ENCODE data around the gene CHML. TPM values are rescaled to one million over a fixed set of nuclear protein-coding genes. Genes with fewer than 3 reads are reported as not detected.

CHML gene
- total RNA-seq, 2 experiments from 2014 or later = 12.5 to 13.8 TPM

DNA sequence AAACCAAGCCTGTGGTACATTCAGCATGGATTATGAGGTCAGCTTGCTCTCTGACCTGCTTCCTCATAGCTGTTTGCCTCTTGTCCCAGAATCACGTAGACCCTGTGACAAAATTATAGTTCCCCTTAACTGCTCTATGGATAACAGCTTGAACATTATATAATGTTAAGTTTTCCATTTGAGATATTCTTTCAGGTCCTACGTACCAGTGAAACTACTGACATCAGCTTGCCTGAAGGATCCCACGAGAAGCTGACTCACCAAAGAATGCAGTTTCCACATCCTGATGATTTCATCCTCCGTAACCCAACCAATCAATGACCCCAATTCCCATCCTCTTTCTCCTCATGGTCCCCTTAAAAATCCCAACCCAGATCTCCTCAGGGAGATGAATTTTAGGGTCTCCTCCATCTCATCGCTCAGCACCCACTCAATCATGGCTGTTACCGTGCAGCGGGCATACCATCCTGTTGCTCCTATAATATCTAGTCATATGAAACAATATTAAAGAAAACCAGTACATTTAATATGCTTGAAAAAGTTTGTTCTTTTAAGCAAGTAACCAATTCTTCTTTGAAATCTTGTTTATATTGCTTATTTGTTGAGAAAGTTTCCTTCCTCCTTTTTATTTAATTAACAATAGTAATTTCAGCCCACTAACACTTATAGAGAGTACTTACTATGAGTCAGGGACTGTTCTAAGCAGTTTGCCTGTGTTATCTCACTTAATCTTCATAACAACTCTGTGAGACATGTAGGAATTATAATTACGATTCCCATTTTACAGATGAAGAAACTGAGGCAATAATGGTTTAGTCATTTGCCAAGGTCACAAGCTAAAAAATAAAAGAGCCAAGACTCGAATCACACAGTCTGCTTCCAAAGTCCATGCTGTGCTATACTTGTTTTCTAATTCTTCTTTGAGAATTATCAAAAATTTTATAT, 27.4 kb downstream of the CHML start:
- intact Hi-C loops (cut with micrococcal nuclease) = loop anchor here (1.0 kb wide), 1 partner anchor 62 kb away; no protein-coding TSS in a partner anchor
- Mint-ChIP-seq H3K4me3 (no peak overlapping the region), H3K27ac (no peak overlapping the region), H3K4me1 (ENCODE audit: low read depth) (peaks cover 16% of the 10 kb centered on the region), H3K36me3 (no peaks in the 10 kb centered on the region), H3K27me3 (no peaks in the 10 kb centered on the region), H3K9me3 (no peaks in the 10 kb centered on the region)
- POLR2A ChIA-PET = no interaction called here
- CTCF ChIA-PET = interaction anchor here (0.6 to 4.7 kb wide), 17 partner anchors 8 to 404 kb away, joined by 3 to 64 read pairs (median 7); partner anchors contain the start of genes EXO1, FH and MAP1LC3C
- no peak for DNase-seq

DNA sequence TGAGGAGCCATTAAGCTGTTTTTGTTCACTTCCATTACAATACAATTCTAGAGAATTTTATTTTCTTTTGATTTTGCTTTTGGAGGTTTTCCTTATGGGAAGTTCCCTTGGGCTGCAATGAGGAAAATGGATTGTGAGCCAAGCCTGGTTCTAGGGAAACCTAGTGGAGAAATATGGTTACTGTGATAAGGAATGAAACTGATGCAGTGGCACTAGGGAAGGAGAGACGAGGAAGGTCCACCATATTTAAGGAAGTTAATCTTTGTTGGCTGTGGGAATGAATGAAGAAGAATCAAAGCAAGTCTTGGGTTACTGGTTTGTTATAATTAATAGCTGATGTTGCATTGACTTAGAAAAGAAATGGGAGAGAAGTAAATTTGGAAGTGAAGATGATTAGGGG, 28.4 kb downstream of the CHML start:
- Mint-ChIP-seq H3K27me3 (no peaks in the 10 kb centered on the region), H3K4me3 (no peak overlapping the region), H3K27ac (no peak overlapping the region), H3K4me1 (ENCODE audit: low read depth) (peaks cover 11% of the 10 kb centered on the region), H3K36me3 (no peaks in the 10 kb centered on the region), H3K9me3 (no peaks in the 10 kb centered on the region)
- intact Hi-C loops (cut with micrococcal nuclease) = loop anchor here (1.0 to 2.0 kb wide), 6 partner anchors 16 to 405 kb away; partner anchors contain the start of genes CHML, EXO1, MAP1LC3C and OPN3
- POLR2A ChIA-PET = no interaction called here
- no peak for DNase-seq
- CTCF ChIA-PET = interaction anchor here (0.7 to 4.7 kb wide), 22 partner anchors 9 to 1008 kb away, joined by 3 to 64 read pairs (median 8); partner anchors contain the start of genes EXO1, FH and MAP1LC3C

DNA sequence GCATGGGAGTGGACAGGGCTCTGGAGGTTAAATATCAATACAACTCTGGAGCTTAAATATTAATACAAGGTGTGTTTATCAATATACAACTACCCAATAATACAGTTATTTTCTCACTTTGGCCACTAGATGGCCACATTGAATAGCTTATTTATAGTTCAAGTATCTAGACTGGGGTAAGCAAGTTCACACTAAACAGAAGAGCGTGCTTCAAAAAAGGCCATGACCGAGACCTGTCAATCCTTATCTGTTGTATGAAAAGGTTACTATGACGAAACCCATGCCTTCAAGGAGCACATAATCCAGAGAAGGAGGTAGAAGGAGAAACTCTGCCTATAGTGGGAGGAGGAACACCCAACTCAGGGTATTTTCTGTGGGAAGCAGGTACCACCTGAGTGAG, 29.1 kb downstream of the CHML start:
- ChIA-PET POLR2A (interaction anchor here (0.8 to 0.9 kb wide), 2 partner anchors 12 to 29 kb away, joined by 3 to 4 read pairs; partner anchors contain the start of genes CHML and OPN3), CTCF (interaction anchor here (0.6 to 4.7 kb wide), 39 partner anchors 9 to 1007 kb away, joined by 3 to 64 read pairs (median 4); partner anchors contain the start of genes CHML, EXO1, FH and KMO)
- no peak overlapping the region for H3K27ac Mint-ChIP-seq
- intact Hi-C loops (cut with micrococcal nuclease) = loop anchor here (1.0 to 2.0 kb wide), 6 partner anchors 16 to 406 kb away; partner anchors contain the start of genes CHML, EXO1, MAP1LC3C and OPN3
- H3K4me3 Mint-ChIP-seq = no peak overlapping the region
- DNase-seq = no peak
- H3K27me3 Mint-ChIP-seq = no peaks in the 10 kb centered on the region
- no peaks in the 10 kb centered on the region for H3K36me3 Mint-ChIP-seq
- H3K4me1 Mint-ChIP-seq (ENCODE audit: low read depth) = peaks cover 11% of the 10 kb centered on the region
- H3K9me3 Mint-ChIP-seq = no peaks in the 10 kb centered on the region

DNA sequence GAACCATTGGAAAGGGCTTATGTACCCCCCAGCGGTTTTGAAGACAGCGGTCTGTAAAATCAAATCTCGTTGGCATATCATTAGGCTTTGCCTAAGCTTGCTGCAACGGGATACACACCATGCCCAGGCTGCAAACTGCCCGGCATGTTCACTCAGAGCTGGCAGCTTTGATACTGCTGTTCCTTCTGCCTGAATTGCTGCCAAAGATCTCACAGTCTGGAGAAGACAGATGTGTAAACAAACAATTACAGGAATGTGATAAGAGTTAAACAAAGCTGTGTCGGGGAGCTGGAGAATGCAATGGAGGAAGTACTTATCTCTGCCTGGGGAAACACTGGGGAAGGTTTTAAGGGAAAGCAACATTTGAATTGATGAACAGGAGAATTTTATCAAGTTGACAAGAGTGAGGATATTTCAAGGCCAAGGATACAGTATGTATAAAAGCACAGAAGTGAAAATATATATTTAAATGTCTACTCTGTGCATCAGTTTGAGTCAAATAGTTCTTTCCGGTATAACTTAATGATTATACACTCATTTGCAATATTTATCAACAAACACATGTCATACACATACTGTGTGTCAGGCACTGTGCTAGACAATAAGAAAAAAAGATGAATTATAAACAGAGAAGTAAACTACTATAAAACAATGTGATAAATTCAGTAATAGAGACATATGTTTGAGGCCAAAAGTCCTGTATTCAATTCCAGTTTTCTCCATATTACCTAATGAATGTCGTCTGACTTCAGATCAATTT, 29.9 kb downstream of the CHML start:
- intact Hi-C loops (cut with micrococcal nuclease) = loop anchor here (2.0 kb wide), 2 partner anchors 389 to 407 kb away; partner anchors contain the start of gene MAP1LC3C
- no peak overlapping the region for H3K4me3 Mint-ChIP-seq
- POLR2A ChIA-PET = interaction anchor here (0.8 to 0.9 kb wide), 2 partner anchors 13 to 30 kb away, joined by 3 to 4 read pairs; partner anchors contain the start of genes CHML and OPN3
- DNase-seq = no peak
- H3K27me3 Mint-ChIP-seq = no peaks in the 10 kb centered on the region
- CTCF ChIA-PET = interaction anchor here (0.6 to 4.7 kb wide), 37 partner anchors 8 to 411 kb away, joined by 3 to 64 read pairs (median 4); partner anchors contain the start of genes CHML, EXO1, FH and KMO
- H3K36me3 Mint-ChIP-seq = no peaks in the 10 kb centered on the region
- peaks cover 11% of the 10 kb centered on the region for H3K4me1 Mint-ChIP-seq (ENCODE audit: low read depth)
- H3K27ac Mint-ChIP-seq = no peak overlapping the region
- H3K9me3 Mint-ChIP-seq = no peaks in the 10 kb centered on the region

DNA sequence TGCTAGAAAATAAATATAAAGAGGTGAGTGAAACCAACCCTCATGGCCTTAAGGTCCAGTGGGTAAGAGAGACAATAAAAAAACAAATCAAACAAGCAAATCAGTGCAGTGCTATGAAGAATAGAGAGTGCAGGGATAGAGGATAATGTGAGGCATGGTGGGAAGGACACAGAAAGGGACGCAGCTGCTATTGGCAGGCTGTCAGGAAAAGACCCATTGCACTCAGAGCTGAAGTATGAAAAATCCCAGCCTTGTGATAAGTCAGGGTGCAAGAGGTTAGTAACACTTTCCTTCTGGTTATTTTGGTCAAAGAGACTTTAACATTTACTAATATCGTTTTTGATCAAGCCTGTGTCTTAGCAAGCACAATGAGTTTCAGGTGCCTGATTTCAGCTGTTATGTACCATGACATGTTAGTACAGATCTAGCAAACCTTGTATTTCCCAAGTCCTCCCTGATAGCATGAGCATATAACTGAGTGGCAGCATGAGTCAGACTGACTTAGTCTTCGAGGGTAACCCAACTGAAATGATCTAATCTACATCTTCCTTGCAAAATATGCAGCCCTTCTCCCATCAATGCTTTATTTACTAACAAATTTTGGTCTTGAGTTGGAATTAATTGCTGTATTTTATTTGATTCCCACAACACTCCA, 31.7 kb downstream of the CHML start:
- H3K4me1 Mint-ChIP-seq (ENCODE audit: low read depth) = peaks cover 13% of the 10 kb centered on the region
- no peak overlapping the region for H3K27ac Mint-ChIP-seq
- H3K4me3 Mint-ChIP-seq = no peak overlapping the region
- H3K36me3 Mint-ChIP-seq = no peaks in the 10 kb centered on the region
- no peaks in the 10 kb centered on the region for H3K27me3 Mint-ChIP-seq
- no peaks in the 10 kb centered on the region for H3K9me3 Mint-ChIP-seq
- no peak for DNase-seq
- CTCF ChIA-PET = interaction anchor here (0.8 to 1.2 kb wide), 2 partner anchors 76 to 390 kb away, joined by 3 read pairs; partner anchors contain the start of genes KMO and MAP1LC3C
- POLR2A ChIA-PET = no interaction called here
- intact Hi-C loops (cut with micrococcal nuclease) = loop anchor here (1.0 kb wide), 2 partner anchors 8 to 16 kb away; no protein-coding TSS in a partner anchor

DNA sequence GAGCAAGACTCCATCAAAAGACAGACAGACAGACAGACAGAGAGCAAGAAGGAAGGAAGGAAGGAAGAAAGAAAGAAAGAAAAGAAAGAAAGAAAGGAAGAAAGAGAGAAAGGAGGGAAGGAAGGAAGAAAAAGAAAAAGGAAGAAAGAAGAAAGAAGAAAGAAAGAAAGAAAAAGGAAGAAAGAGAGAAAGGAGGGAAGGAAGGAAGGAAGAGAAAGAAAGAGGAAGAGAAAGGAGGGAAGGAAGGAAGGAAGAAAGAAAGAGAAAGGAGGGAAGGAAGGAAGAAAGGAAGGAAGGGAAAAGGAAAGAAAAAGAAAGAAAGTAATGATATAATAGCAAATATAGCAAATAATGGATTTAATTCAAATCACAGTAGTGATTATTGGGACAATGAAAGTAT, 32.7 kb downstream of the CHML start:
- peaks cover 1% of the 10 kb centered on the region for H3K36me3 Mint-ChIP-seq
- H3K27me3 Mint-ChIP-seq = no peaks in the 10 kb centered on the region
- no peak for DNase-seq
- no peak overlapping the region for H3K27ac Mint-ChIP-seq
- H3K4me3 Mint-ChIP-seq = no peak overlapping the region
- peaks cover 13% of the 10 kb centered on the region for H3K4me1 Mint-ChIP-seq (ENCODE audit: low read depth)
- CTCF ChIA-PET = no interaction called here
- intact Hi-C loops (cut with micrococcal nuclease) = no loop called here
- no peaks in the 10 kb centered on the region for H3K9me3 Mint-ChIP-seq
- POLR2A ChIA-PET = no interaction called here

DNA sequence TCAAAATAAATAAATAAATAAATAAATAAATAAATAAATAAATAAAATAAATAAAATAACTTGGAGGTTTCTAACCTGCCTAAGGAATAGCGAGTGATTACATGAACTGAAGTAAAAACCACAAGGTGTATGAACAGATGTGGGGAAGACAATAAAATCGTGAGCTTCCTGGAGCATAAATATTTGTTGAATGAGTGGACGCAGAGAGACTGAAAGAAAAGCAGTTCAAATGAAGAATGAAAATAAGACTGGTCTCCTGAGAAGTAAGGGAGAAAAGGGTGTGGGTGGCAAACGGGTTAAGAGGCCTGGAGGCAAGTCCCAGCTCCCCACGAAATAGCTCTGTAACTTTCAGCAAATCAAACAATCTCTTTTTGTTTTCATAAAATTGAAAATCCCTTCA, 33.6 kb downstream of the CHML start:
- H3K9me3 Mint-ChIP-seq = no peaks in the 10 kb centered on the region
- no peak overlapping the region for H3K4me3 Mint-ChIP-seq
- no peak for DNase-seq
- peaks cover 1% of the 10 kb centered on the region for H3K36me3 Mint-ChIP-seq
- H3K27me3 Mint-ChIP-seq = no peaks in the 10 kb centered on the region
- CTCF ChIA-PET = interaction anchor here (1.6 kb wide), 1 partner anchor 21 kb away, joined by 6 read pairs; no protein-coding TSS in a partner anchor
- intact Hi-C loops (cut with micrococcal nuclease) = no loop called here
- peaks cover 12% of the 10 kb centered on the region for H3K4me1 Mint-ChIP-seq (ENCODE audit: low read depth)
- no peak overlapping the region for H3K27ac Mint-ChIP-seq
- POLR2A ChIA-PET = no interaction called here

DNA sequence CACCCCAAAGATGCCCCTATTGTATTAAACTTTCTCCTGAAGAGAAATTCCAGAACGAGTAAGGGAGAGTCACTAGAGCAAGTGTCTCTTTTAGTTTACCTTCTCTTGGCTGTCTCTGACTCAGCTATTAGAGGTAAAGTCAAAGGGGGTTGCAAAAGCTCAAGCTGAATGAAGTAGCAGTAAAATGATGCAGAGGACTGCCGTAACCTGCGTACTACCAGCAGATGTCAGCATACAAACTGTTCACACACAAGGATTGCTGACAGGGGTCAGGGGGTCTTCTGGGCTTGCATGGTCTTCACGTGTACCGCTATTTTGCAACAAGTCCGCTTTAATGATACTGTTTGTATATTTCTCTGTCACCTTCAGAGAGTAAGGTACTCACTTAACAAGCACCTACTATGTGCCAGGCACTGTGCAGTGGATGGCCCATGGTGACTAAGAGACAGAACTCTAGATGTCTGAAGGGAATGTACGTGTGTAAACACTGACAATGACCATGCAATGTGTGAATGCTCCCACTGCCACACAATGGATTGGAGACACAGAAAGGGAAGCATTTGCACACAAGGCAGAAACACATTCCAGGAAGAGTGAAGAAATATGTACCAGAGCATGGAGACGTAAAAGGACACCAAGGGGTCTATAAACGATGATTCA, 34.9 kb downstream of the CHML start:
- Mint-ChIP-seq H3K4me3 (no peak overlapping the region), H3K27ac (no peak overlapping the region), H3K27me3 (no peaks in the 10 kb centered on the region), H3K4me1 (ENCODE audit: low read depth) (peaks cover 20% of the 10 kb centered on the region), H3K9me3 (no peaks in the 10 kb centered on the region), H3K36me3 (peaks cover 1% of the 10 kb centered on the region)
- DNase-seq = no peak
- intact Hi-C loops (cut with micrococcal nuclease) = no loop called here
- POLR2A ChIA-PET = no interaction called here
- CTCF ChIA-PET = interaction anchor here (1.6 kb wide), 1 partner anchor 22 kb away, joined by 6 read pairs; no protein-coding TSS in a partner anchor

DNA sequence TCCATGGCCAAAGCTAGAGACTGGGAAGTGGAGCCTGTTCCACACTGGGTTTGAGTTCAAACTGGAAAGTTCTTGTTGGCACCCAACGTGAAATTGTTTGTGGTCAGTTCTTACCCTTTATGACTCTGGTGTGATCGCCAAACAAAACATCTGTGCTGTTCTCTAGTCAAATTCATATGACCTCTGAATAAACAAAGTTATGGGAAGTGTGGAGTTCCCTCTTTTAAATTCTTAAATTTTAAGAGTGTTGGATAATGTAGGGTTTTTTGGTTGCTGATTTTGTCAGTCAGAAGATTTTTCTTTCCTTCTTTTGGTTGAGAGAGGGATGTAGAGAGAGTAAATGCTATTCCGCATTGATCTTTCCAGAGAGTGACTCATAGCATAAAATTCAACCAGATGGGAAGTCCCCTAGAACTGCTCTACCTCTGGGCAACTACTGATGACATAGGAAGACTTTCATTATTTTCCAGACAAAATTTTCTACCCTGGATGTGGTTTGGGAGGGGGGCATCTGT, 36.4 kb downstream of the CHML start:
- peaks cover 1% of the 10 kb centered on the region for H3K36me3 Mint-ChIP-seq
- H3K9me3 Mint-ChIP-seq = no peaks in the 10 kb centered on the region
- no peak for DNase-seq
- no peak overlapping the region for H3K27ac Mint-ChIP-seq
- H3K4me3 Mint-ChIP-seq = no peak overlapping the region
- intact Hi-C loops (cut with micrococcal nuclease) = no loop called here
- CTCF ChIA-PET = no interaction called here
- peaks cover 20% of the 10 kb centered on the region for H3K4me1 Mint-ChIP-seq (ENCODE audit: low read depth)
- H3K27me3 Mint-ChIP-seq = no peaks in the 10 kb centered on the region
- POLR2A ChIA-PET = no interaction called here

DNA sequence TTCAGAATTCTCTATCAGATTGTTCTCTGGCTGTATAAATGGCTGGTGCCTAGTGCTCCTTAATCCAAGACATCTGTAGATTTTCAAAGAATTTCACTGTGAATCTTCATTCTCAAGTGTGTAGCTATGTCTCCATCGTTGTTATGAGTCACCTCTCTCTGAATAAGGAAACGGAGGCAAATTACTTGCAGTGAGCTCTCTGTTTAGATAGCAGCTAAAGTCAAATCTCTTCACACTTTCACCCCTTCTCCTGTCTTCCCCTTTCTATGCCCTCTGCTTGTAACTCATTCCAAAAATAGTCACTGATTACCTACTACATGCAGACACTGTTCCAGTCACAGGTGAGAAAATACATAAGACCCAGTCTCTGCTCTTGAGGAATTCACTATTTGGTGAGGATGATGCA, 39.7 kb downstream of the CHML start:
- H3K4me3 Mint-ChIP-seq = no peak overlapping the region

DNA sequence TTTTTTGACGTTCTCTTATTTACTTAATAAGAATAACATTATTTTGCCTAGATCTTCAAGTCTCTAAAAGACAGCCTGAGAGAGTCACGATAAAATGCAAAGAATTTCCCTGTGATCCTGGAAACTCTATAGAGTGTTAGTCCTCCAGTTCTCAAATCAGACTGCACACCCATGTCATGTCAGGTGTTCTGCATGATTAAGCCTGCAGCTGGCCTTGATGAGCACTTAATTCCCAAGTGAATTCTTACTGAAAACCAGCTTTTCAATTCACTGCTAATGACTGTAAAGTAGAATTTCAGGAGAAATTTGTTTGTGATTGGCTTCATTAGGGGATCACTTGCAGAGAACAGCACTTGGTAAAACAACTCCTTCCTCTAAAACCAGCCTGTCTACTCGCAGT, 41.9 kb downstream of the CHML start:
- POLR2A ChIA-PET = no interaction called here
- CTCF ChIA-PET = interaction anchor here (1.3 kb wide), 1 partner anchor 12 kb away, joined by 5 read pairs; no protein-coding TSS in a partner anchor
- Mint-ChIP-seq H3K27me3 (no peaks in the 10 kb centered on the region), H3K27ac (no peak overlapping the region), H3K9me3 (no peaks in the 10 kb centered on the region), H3K36me3 (peaks cover 4% of the 10 kb centered on the region), H3K4me1 (ENCODE audit: low read depth) (peaks cover 16% of the 10 kb centered on the region), H3K4me3 (no peak overlapping the region)
- intact Hi-C loops (cut with micrococcal nuclease) = no loop called here
- DNase-seq = no peak

More for the DNA sequence above, 39.7 kb downstream of the CHML start:
- H3K27me3 Mint-ChIP-seq = no peaks in the 10 kb centered on the region
- H3K27ac Mint-ChIP-seq = no peak overlapping the region
- peaks cover 18% of the 10 kb centered on the region for H3K4me1 Mint-ChIP-seq (ENCODE audit: low read depth)
- H3K9me3 Mint-ChIP-seq = no peaks in the 10 kb centered on the region
- ChIA-PET POLR2A (no interaction called here), CTCF (no interaction called here)
- intact Hi-C loops (cut with micrococcal nuclease) = loop anchor here (1.0 kb wide), 1 partner anchor 8 kb away; no protein-coding TSS in a partner anchor
- H3K36me3 Mint-ChIP-seq = peaks cover 1% of the 10 kb centered on the region
- no peak for DNase-seq

All from activated CD4-positive, alpha-beta memory T cell treated with anti-CD3 and anti-CD28 coated beads for 36 hours (primary cell).